Tibial nerve (tissue), 4 donors: Measurements from ENCODE around the gene KRTAP9-7. TPM values are rescaled to one million over a fixed set of nuclear protein-coding genes. Genes with fewer than 3 reads are reported as not detected.
"Not testable (repeated sequence)": the region's sequence is repeated elsewhere in the genome, so short reads cannot be mapped to it uniquely, and the experiment has no call there.

Experiments
- DNase-seq, 2 donors: peaks; one replicate each; pipeline ENCODE4 v3.0.0-alpha.2; 2019; ENCODE audit warnings: low spot score in 2 of 2
- H3K27ac ChIP-seq, 4 donors: fragments of 200-600 bp; sonication (generic) in 3 of 4; one replicate each; pipeline ENCODE4 v1.5.1; 2017 to 2019; ENCODE audit warnings: mild to moderate bottlenecking in 1 of 4
- H3K27me3 ChIP-seq, 2 donors: fragments of 200-600 bp; sonication (generic) in 1 of 2; one replicate each; pipeline versions ENCODE4 v1.5.1 to v1.6.0; 2017 to 2019
- H3K36me3 ChIP-seq, 3 donors: fragments of 200-600 bp; sonication (generic); one replicate each; pipeline ENCODE4 v1.5.1; 2018 to 2019
- H3K4me1 ChIP-seq, 4 donors: fragments of 200-600 bp; sonication (generic) in 3 of 4; one replicate each; pipeline ENCODE4 v1.5.1; 2017 to 2019
- H3K4me3 ChIP-seq, 4 donors: fragments of 200-600 bp; sonication (generic) in 3 of 4; one replicate each; pipeline ENCODE4 v1.5.1; 2017 to 2019; ENCODE audit warnings: mild to moderate bottlenecking in 1 of 4, moderate library complexity in 1 of 4
- H3K9me3 ChIP-seq, 4 donors: fragments of 200-600 bp; sonication (generic) in 3 of 4; one replicate each; pipeline ENCODE4 v1.5.1; 2017 to 2019
- CTCF ChIP-seq, 5 experiments: fragments of 200-600 bp in 3 of 5; fragments of 450-650 bp in 2 of 5; sonication (generic) in 3 of 5; IDR thresholded peaks; one replicate each; pipeline ENCODE4 v1.5.1; 2016 to 2019; ENCODE audit warnings: antibody characterized with exemption in 5 of 5, mild to moderate bottlenecking in 3 of 5, moderate library complexity in 2 of 5
- EP300 ChIP-seq, 2 donors: sonication (generic); formaldehyde crosslinking; IDR thresholded peaks; one replicate each; pipeline ENCODE4 v1.6.1; 2017; ENCODE audit warnings: antibody characterized with exemption in 2 of 2, mild to moderate bottlenecking in 1 of 2
- POLR2A ChIP-seq, 2 donors: fragments of 450-650 bp; IDR thresholded peaks; one replicate each; pipeline ENCODE4 v1.6.1; 2017; ENCODE audit warnings: antibody characterized with exemption in 2 of 2, mild to moderate bottlenecking in 2 of 2, moderate library complexity in 2 of 2
- WGBS, 2 donors: methylation state at CpG; one replicate each; pipeline ENCODE4 v1.1.5; 2018; 5-methylcytosine and 5-hydroxymethylcytosine counted together
- total RNA-seq, 4 donors: library from RNA; depleted of rRNA; stranded (reverse); fragments of >200 nt; gene quantifications; one replicate each; pipeline ENCODE4 v1.1.0, GENCODE V29; 2016

The KRTAP9-7 gene, protein sequence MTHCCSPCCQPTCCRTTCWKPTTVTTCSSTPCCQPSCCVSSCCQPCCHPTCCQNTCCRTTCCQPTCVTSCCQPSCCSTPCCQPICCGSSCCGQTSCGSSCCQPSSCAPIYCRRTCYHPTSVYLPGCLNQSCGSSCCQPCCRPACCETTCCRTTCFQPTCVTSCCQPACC
- total RNA-seq = not detected

GRCh38 chr17:41275648-41276190 lies at the start of gene KRTAP9-7:
KRTAP9-7 (plus strand) TSS chr17:41275698; CDS start chr17:41275698, 0 bp downstream.
- H3K27me3 ChIP-seq, H3K4me1 ChIP-seq, H3K4me3 ChIP-seq, H3K36me3 ChIP-seq, DNase-seq, H3K27ac ChIP-seq, H3K9me3 ChIP-seq: not testable (repeated sequence)
- WGBS, 2 donors = 72 to 85% methylated on average over 3 of the region's 3 CpGs

DNA sequence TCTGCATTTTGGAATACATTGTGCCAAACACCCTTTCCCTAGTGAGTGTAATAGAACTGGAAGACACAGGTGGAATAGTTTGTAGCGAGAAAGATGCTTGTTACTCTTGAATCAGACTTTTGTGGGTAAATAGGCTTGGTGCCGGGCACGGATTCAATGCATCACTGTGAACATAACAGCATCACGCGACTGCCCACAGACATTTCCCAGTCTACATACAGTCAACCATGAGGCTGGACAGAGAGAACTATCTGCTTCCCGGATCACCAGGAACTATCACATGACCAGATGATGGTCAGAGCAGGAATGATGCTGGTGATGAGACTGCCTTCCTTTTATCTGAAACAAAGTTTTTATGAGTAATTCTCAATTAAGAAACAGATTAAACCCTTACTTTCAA lies 49.4 kb upstream of the KRTAP9-7 start:
- no peaks in the 10 kb centered on the region for H3K27me3 ChIP-seq
- H3K4me3 ChIP-seq = no peak overlapping the region
- H3K9me3 ChIP-seq = no peaks in the 10 kb centered on the region
- WGBS, 2 donors = 90 to 95% methylated on average over 6 of the region's 6 CpGs
- no peaks in the 10 kb centered on the region for H3K36me3 ChIP-seq
- H3K4me1 ChIP-seq = no peaks in the 10 kb centered on the region
- TF ChIP-seq EP300 (IDR thresholded peaks at IDR 0.05) (no peak), CTCF (IDR thresholded peaks at IDR 0.05) (no peak), POLR2A (IDR thresholded peaks at IDR 0.05) (no peak)
- no peak for DNase-seq
- no peak overlapping the region for H3K27ac ChIP-seq

GRCh38 chr17:41226598-41227095 lies 48.9 kb upstream of the KRTAP9-7 start, which contains the start of gene KRTAP9-2:
KRTAP9-2 (plus strand) TSS chr17:41226648; CDS start chr17:41226655, 7 bp downstream.
- not testable (repeated sequence) for H3K4me1 ChIP-seq, H3K36me3 ChIP-seq, H3K4me3 ChIP-seq, H3K9me3 ChIP-seq, H3K27ac ChIP-seq, DNase-seq, H3K27me3 ChIP-seq
- WGBS, 2 donors = 58% methylated on average over 3 of the region's 4 CpGs; no CpG with 5 or more reads in 1 of the 2 donors

DNA sequence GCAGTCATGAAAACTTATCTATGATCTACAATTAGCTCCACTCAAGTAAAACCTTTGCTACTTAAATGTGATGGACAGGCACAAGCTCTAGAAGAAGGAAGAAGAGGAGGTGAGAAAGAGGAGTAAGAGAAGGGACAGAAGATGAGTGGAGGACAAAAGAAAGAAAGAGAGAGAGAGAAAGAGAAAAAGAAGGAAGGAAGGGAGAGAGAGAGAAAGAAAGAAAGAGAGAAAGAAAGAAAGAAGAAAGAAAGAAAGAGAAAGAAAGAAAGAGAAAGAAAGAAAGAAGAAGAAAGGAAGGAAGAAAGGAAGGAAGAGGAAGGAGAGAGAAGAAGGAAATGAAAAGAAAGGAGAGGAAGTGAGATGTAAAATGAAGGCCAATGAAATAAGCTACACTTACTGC lies 45.4 kb upstream of the KRTAP9-7 start:
- Histone ChIP-seq H3K36me3 (no peaks in the 10 kb centered on the region), H3K4me1 (no peaks in the 10 kb centered on the region), H3K4me3 (no peak overlapping the region), H3K27me3 (peaks cover 0 to 7% of the 10 kb centered on the region in 2 donors), H3K27ac (no peak overlapping the region), H3K9me3 (no peaks in the 10 kb centered on the region)
- DNase-seq = no peak
- TF ChIP-seq POLR2A (IDR thresholded peaks at IDR 0.05) = no peak
- TF ChIP-seq CTCF (IDR thresholded peaks at IDR 0.05) = no peak
- TF ChIP-seq EP300 (IDR thresholded peaks at IDR 0.05) = no peak

- no peak for DNase-seq
- peaks cover 0 to 7% of the 10 kb centered on the region in 2 donors for H3K27me3 ChIP-seq
- no peak overlapping the region for H3K27ac ChIP-seq
- 79 to 84% methylated on average over 6 of the region's 6 CpGs for WGBS, 2 donors
- H3K9me3 ChIP-seq = no peaks in the 10 kb centered on the region
- H3K4me1 ChIP-seq = no peaks in the 10 kb centered on the region
- no peak for TF ChIP-seq CTCF (IDR thresholded peaks at IDR 0.05)
- TF ChIP-seq POLR2A (IDR thresholded peaks at IDR 0.05) = no peak
- TF ChIP-seq EP300 (IDR thresholded peaks at IDR 0.05) = no peak
- H3K36me3 ChIP-seq = no peaks in the 10 kb centered on the region
- no peak overlapping the region for H3K4me3 ChIP-seq
These were observed 43.8 kb upstream of the KRTAP9-7 start for GRCh38 chr17:41231731-41232130.

- not testable (repeated sequence) for DNase-seq, H3K27me3 ChIP-seq, H3K9me3 ChIP-seq, H3K27ac ChIP-seq, H3K4me3 ChIP-seq, H3K4me1 ChIP-seq, H3K36me3 ChIP-seq
- 100% methylated on average over 1 of the region's 1 CpG for WGBS, 2 donors
These were observed 42.9 kb upstream of the KRTAP9-7 start, which contains the start of gene KRTAP9-3 for GRCh38 chr17:41232399-41233105. KRTAP9-3 (plus strand) TSS chr17:41232449; CDS start chr17:41232502, 53 bp downstream.

DNA sequence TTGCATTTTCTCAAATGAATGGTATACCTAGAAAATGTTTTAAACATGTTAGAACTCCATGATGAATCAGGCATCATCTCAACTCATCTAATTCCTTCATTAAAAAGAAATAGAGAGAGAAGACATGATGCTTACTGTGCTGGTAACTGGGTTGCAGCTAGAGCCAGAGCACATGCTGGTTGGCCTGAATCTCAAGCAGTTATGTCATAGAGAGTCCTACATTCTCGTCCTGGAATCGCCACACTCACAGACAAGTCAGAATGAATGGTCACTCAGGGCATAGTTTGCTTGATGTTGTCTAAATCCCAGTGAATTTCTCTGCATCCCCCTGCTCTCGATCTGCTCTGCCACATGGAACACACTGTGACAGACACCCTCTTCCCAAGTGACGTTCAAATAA lies 38.4 kb upstream of the KRTAP9-7 start:
- not testable (repeated sequence) for H3K9me3 ChIP-seq, DNase-seq, H3K4me3 ChIP-seq, H3K36me3 ChIP-seq, H3K27me3 ChIP-seq, H3K4me1 ChIP-seq, H3K27ac ChIP-seq
- 60 to 74% methylated on average over 4 of the region's 4 CpGs for WGBS, 2 donors

DNA sequence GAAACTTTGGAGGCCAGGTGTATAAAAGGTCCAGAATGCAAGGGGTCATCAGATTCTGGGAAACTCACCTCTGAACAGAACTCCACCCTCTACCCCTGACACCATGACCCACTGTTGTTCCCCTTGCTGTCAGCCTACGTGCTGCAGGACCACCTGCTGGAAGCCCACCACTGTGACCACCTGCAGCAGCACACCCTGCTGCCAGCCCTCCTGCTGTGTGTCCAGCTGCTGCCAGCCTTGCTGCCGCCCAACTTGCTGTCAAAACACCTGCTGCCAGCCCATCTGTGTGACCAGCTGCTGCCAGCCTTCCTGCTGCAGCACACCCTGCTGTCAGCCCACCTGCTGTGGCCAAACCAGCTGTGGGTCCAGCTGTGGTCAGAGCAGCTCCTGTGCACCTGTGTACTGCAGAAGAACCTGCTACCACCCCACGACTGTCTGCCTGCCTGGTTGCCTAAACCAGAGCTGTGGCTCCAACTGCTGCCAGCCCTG lies 37.5 kb upstream of the KRTAP9-7 start, which contains the start of gene KRTAP9-8:
Gene KRTAP9-8, plus strand, starts transcription at position 51 of the 489 bp plus-strand sequence. Its CDS starts 53 bp downstream, at position 104.
- H3K27me3 ChIP-seq, H3K4me3 ChIP-seq, H3K27ac ChIP-seq, H3K36me3 ChIP-seq, DNase-seq, H3K4me1 ChIP-seq, H3K9me3 ChIP-seq: not testable (repeated sequence)
- WGBS, 2 donors = 56 to 63% methylated on average over 2 of the region's 3 CpGs

- not testable (repeated sequence) for DNase-seq, H3K27ac ChIP-seq, H3K4me1 ChIP-seq, H3K36me3 ChIP-seq, H3K4me3 ChIP-seq, H3K27me3 ChIP-seq, H3K9me3 ChIP-seq
- 50 to 65% methylated on average over 2 of the region's 2 CpGs for WGBS, 2 donors
These were observed 28.3 kb upstream of the KRTAP9-7 start for GRCh38 chr17:41246995-41247787.
